Gastroesophageal sphincter (tissue), 4 donors: ENCODE measurements around the gene OLFM2. TPM values are rescaled to one million over a fixed set of nuclear protein-coding genes. Genes with fewer than 3 reads are reported as not detected.

Experiments
- ATAC-seq: fragments of 150-250 bp; one replicate; pipeline ENCODE4 v1.9.1; 2016; ENCODE audit warnings: mild to moderate bottlenecking, moderate library complexity
- H3K27ac ChIP-seq, 4 donors: fragments of 200-600 bp; sonication (generic) in 3 of 4; 1 replicate in 3 of 4; 2 replicates in 1 of 4; pipeline ENCODE4 v1.5.1; 2016 to 2019
- H3K27me3 ChIP-seq: fragments of 200-600 bp; sonication (generic); one replicate; pipeline ENCODE4 v1.5.1; 2019
- H3K36me3 ChIP-seq, 2 donors: fragments of 200-600 bp; sonication (generic); one replicate each; pipeline ENCODE4 v1.5.1; 2019; ENCODE audit warnings: control low read depth in 1 of 2
- H3K4me1 ChIP-seq, 3 donors: fragments of 200-600 bp; sonication (generic); 1 replicate in 2 of 3; 2 replicates in 1 of 3; pipeline ENCODE4 v1.5.1; 2016 to 2019; ENCODE audit warnings: control low read depth in 2 of 3
- H3K4me3 ChIP-seq, 2 donors: fragments of 200-600 bp; sonication (generic); one replicate each; pipeline ENCODE4 v1.5.1; 2019; ENCODE audit warnings: mild to moderate bottlenecking in 1 of 2, moderate library complexity in 1 of 2
- H3K9me3 ChIP-seq, 3 donors: fragments of 200-600 bp; sonication (generic); one replicate each; pipeline ENCODE4 v1.5.1; 2017 to 2019; ENCODE audit warnings: control low read depth in 2 of 3
- CTCF ChIP-seq, 4 experiments: fragments of 200-600 bp in 2 of 4; fragments of 450-650 bp in 2 of 4; sonication (generic) in 1 of 4; IDR thresholded peaks; one replicate each; pipeline ENCODE4 v1.5.1; 2017 to 2019; ENCODE audit warnings: antibody characterized with exemption in 4 of 4, mild to moderate bottlenecking in 2 of 4, moderate library complexity in 2 of 4
- EP300 ChIP-seq: sonication (generic); formaldehyde crosslinking; IDR thresholded peaks from one replicate; pipeline ENCODE4 v1.6.1; 2017; ENCODE audit warnings: antibody characterized with exemption, mild to moderate bottlenecking
- POLR2A ChIP-seq, 2 donors: fragments of 450-650 bp; IDR thresholded peaks; one replicate each; pipeline ENCODE4 v1.6.1; 2017; ENCODE audit warnings: antibody characterized with exemption in 2 of 2, mild to moderate bottlenecking in 2 of 2, moderate library complexity in 1 of 2
- POLR2AphosphoS5 ChIP-seq: sonication (generic); formaldehyde crosslinking; IDR thresholded peaks from one replicate; pipeline ENCODE4 v1.6.1; 2017; ENCODE audit warnings: antibody characterized with exemption
- WGBS, 2 donors: methylation state at CpG; one replicate each; pipeline ENCODE4 v1.1.5; 2018; ENCODE audit warnings: low coverage in 1 of 2; 5-methylcytosine and 5-hydroxymethylcytosine counted together
- total RNA-seq, 4 donors: library from RNA; depleted of rRNA; stranded (reverse); fragments of >200 nt; gene quantifications; one replicate each; pipeline ENCODE4 v1.1.0, GENCODE V29; 2016

OLFM2 gene
- total RNA-seq, 4 donors from 2014 or later = 2.6 to 21.9 (median 8.5) TPM

GRCh38 chr19:9937001-9937411, 691 bp upstream of the OLFM2 start:
- peaks cover 0 to 7% (median 0%) of the 10 kb centered on the region in 3 donors for H3K9me3 ChIP-seq

DNA sequence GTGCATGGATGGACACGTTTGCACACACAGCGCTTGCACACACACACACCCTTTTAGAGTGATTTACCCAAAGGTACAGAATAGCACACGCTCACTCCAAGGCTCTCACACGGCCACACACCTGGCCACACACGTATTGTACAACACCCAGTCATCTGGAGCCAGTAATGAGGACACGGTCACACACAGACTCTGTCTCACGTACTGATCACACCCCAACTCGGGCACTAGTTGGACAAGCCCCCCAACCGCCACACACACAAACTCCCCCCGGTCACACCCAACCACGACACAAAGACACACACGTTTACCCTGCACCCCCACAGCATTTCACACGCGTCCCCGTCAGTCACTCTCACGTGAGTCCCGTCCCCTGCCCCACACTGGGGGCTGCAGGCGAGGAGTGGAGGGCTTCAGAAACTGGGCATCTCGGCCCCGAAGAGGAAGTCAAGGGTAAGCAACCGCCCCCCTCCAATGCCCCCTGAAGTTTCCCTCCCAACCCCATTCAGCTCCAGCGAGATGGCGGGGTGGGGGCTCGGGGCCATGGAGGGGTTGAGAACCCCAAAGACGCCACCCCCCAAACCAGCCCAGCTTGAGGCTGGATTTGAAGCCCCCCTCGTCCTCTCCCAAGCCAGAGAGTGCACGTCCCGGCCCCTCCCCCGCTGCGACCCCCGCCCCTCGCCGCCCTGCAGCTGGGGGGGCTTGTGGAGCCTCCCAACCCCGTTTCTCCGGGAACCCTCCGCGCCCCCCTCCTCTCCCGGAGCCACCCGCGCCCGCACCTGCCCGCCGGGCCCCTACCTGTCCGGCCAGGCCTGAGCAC, 599 bp downstream of the OLFM2 start:
- 0 to 2% methylated on average over 2 to 14 of the region's 44 CpGs for WGBS, 2 donors
- TF ChIP-seq CTCF (IDR thresholded peaks at IDR 0.05) (no peak), POLR2AphosphoS5 (no peak), POLR2A (IDR thresholded peaks at IDR 0.05) (no peak), EP300 (no peak)
- H3K27ac ChIP-seq = peak overlapping the region in 1 of 4 donors; percentile 46
- H3K36me3 ChIP-seq = no peaks in the 10 kb centered on the region
- peaks cover 88% of the 10 kb centered on the region for H3K27me3 ChIP-seq
- H3K4me1 ChIP-seq = peaks cover 0 to 43% (median 16%) of the 10 kb centered on the region in 3 donors
- H3K9me3 ChIP-seq = no peaks in the 10 kb centered on the region
- no peak for ATAC-seq
- H3K4me3 ChIP-seq = peak overlapping the region; percentile 8 to 52

More at GRCh38 chr19:9937001-9937411, 691 bp upstream of the OLFM2 start:
- 13 to 16% methylated on average over 5 to 9 of the region's 20 CpGs for WGBS, 2 donors
- Histone ChIP-seq H3K4me3 (no peak overlapping the region), H3K4me1 (peaks cover 0 to 35% (median 16%) of the 10 kb centered on the region in 3 donors), H3K36me3 (no peaks in the 10 kb centered on the region), H3K27ac (no peak overlapping the region), H3K27me3 (peaks cover 76% of the 10 kb centered on the region)
- TF ChIP-seq EP300 = no peak
- no peak for TF ChIP-seq POLR2AphosphoS5
- no peak for TF ChIP-seq POLR2A (IDR thresholded peaks at IDR 0.05)
- no peak for ATAC-seq

- ATAC-seq = peak; percentile 67
- peaks cover 0 to 44% (median 16%) of the 10 kb centered on the region in 3 donors for H3K4me1 ChIP-seq
Observed at GRCh38 chr19:9934132-9934950, 2.0 kb downstream of the OLFM2 start.

DNA sequence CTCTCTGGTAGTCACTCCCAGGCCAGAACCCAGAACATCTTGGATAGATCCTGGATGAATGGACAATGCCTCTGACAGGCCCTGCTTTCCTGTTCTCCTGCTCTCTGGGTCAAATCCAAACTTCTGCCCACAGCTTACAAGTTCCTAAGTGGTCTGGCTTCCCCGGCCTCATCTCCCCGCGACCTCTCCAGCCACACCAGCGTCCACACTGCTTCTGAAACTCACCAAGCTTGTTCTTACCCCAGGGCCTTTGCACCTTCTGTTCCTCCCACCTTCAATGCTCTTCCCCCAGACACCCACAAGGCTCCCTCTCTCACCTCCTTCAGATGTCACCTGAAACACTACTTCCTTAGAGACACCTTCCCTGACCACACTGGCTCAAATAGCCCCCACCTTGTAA, 3.5 kb downstream of the OLFM2 start:
- Histone ChIP-seq H3K9me3 (no peaks in the 10 kb centered on the region), H3K4me1 (peaks cover 0 to 44% (median 16%) of the 10 kb centered on the region in 3 donors), H3K4me3 (no peak overlapping the region), H3K36me3 (no peaks in the 10 kb centered on the region), H3K27ac (no peak overlapping the region), H3K27me3 (peaks cover 86% of the 10 kb centered on the region)
- ATAC-seq = no peak
- WGBS, 2 donors = 93% methylated on average over 3 of the region's 4 CpGs; no CpG with 5 or more reads in 1 of the 2 donors
- TF ChIP-seq EP300 (no peak), CTCF (IDR thresholded peaks at IDR 0.05) (no peak), POLR2AphosphoS5 (no peak), POLR2A (IDR thresholded peaks at IDR 0.05) (no peak)

More at GRCh38 chr19:9934132-9934950, 2.0 kb downstream of the OLFM2 start:
- Histone ChIP-seq H3K27me3 (peaks cover 91% of the 10 kb centered on the region), H3K36me3 (no peaks in the 10 kb centered on the region), H3K27ac (peak overlapping the region in 1 of 4 donors; percentile 18), H3K9me3 (no peaks in the 10 kb centered on the region), H3K4me3 (no peak overlapping the region)
- 6 to 10% methylated on average over 3 to 8 of the region's 23 CpGs for WGBS, 2 donors
- TF ChIP-seq POLR2A (IDR thresholded peaks at IDR 0.05) (no peak), CTCF (IDR thresholded peaks at IDR 0.05) (peak in 3 of 4 experiments; percentile 74 to 84 (median 78)), EP300 (no peak), POLR2AphosphoS5 (peak; percentile 4)

DNA sequence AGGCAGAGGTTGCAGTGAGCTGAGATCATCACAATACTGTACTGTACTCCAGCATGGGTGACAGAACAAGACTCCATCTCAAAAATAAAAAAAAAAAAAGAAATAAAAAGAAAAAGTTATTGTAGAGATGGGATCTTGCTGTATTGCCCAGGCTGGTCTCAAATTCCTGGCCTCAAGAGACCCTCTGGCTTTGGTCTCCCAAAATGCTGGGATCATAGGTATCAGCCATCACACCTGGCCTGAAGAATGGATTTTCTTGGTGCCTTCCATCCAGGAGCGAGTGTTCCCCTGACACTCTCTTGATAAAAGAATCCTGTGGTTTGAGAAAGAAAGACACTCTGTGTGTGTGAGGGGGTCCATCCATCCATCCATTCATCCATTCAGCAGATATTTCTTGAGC, 4.7 kb downstream of the OLFM2 start:
- TF ChIP-seq EP300 = no peak
- TF ChIP-seq POLR2A (IDR thresholded peaks at IDR 0.05) = no peak
- TF ChIP-seq CTCF (IDR thresholded peaks at IDR 0.05) = no peak
- no peak for TF ChIP-seq POLR2AphosphoS5
- ATAC-seq = no peak
- H3K9me3 ChIP-seq = no peaks in the 10 kb centered on the region
- peaks cover 77% of the 10 kb centered on the region for H3K27me3 ChIP-seq
- H3K27ac ChIP-seq = no peak overlapping the region
- peaks cover 0 to 40% (median 16%) of the 10 kb centered on the region in 3 donors for H3K4me1 ChIP-seq
- H3K4me3 ChIP-seq = no peak overlapping the region
- no peaks in the 10 kb centered on the region for H3K36me3 ChIP-seq
- 100% methylated on average over 1 of the region's 1 CpG for WGBS, 2 donors
